HepG2 (cell line): ENCODE results near the gene EIF4G3. TPM values are rescaled to one million over a fixed set of nuclear protein-coding genes. Genes with fewer than 3 reads are reported as not detected.
"Not testable (repeated sequence)": the region's sequence is repeated elsewhere in the genome, so short reads cannot be mapped to it uniquely, and the experiment has no call there.

Experiments
- ATAC-seq: fragments of 200-7000 bp; cut with Tn5 transposase; 3 replicates; pipeline ENCODE4 v1.9.1; 2020; ENCODE audit warnings: mild to moderate bottlenecking, moderate library complexity
- BruUV-seq: library from RNA; stranded (reverse); fragments of 400-500 nt; replicated peaks from 2 replicates; lab custom pipeline; 2021; lab: Mats Ljungman, UMichigan
- CTCF ChIA-PET: fragments of 300-600 bp; formaldehyde crosslinking; extraction: SDS; loops from one replicate; lab custom pipeline; 2021; ENCODE audit warnings: low total read pairs, inconsistent platforms, low intra/inter-chr PET ratio; lab: Yijun Ruan, JAX
- POLR2A ChIA-PET: fragments of 350-600 bp; sonication (Branson Sonifier 250); formaldehyde crosslinking; loops from one replicate; lab custom pipeline; 2020; ENCODE audit warnings: antibody characterized with exemption, inconsistent platforms; lab: Yijun Ruan, JAX
- DNase-seq: peaks from one replicate; pipeline ENCODE4 v3.0.0-alpha.2; 2015; ENCODE audit warnings: low spot score
- FAIRE-seq: peaks from 3 replicates; lab custom pipeline; 2011; peaks lifted over from hg19 to GRCh38; lab: Jason Lieb, UNC
- H2AFZ ChIP-seq: one replicate; pipeline ENCODE4 v1.6.1; 2011; ENCODE audit warnings: low read length, inconsistent platforms
- H3K27ac ChIP-seq: fragments of 300-600 bp; 3 replicates; pipeline ENCODE4 v1.8.0; 2011; ENCODE audit warnings: mixed run types, mild to moderate bottlenecking, mixed read lengths, low read length, inconsistent platforms; ENCODE audit not compliant: insufficient read depth; ENCODE audit errors: extremely low read length
- H3K27me3 ChIP-seq, 2 experiments: fragments of 200-600 bp in 1 of 2; 2 replicates in 1 of 2; 3 replicates in 1 of 2; pipeline versions ENCODE4 v1.6.0 to v1.8.0; 2011; ENCODE audit warnings: low read length in 2 of 2, mild to moderate bottlenecking in 2 of 2, moderate library complexity in 2 of 2, inconsistent platforms in 1 of 2; ENCODE audit not compliant: insufficient read depth in 2 of 2, control insufficient read depth in 1 of 2
- H3K36me3 ChIP-seq, 2 experiments: fragments of 200-600 bp in 1 of 2; replicated peaks in 1 of 2; 2 replicates in 1 of 2; 3 replicates in 1 of 2; pipeline versions ENCODE4 v1.5.1 to v1.8.0; 2011; ENCODE audit warnings: low read length in 2 of 2, inconsistent platforms in 1 of 2; ENCODE audit not compliant: insufficient read depth in 2 of 2, control insufficient read depth in 1 of 2
- H3K4me1 ChIP-seq: 2 replicates; pipeline ENCODE4 v1.5.1; 2012; ENCODE audit warnings: low read length, inconsistent platforms; ENCODE audit not compliant: insufficient read depth
- H3K4me2 ChIP-seq: 2 replicates; pipeline ENCODE4 v1.6.0; 2011; ENCODE audit warnings: low read depth, low read length, inconsistent platforms
- H3K4me3 ChIP-seq, 3 experiments: fragments of 200-600 bp in 1 of 3; sonication (generic), shearing (Covaris generic) in 1 of 3; replicated peaks in 1 of 3; 2 replicates each; pipeline ENCODE4 v1.5.1; 2011 to 2016; ENCODE audit warnings: low read length in 3 of 3, inconsistent platforms in 2 of 3, low read depth in 2 of 3, mild to moderate bottlenecking in 2 of 3, control low read depth in 1 of 3, mixed read lengths in 1 of 3; ENCODE audit not compliant: insufficient read depth in 1 of 3
- H3K79me2 ChIP-seq: one replicate; pipeline ENCODE4 v1.6.1; 2011; ENCODE audit warnings: low read length, inconsistent platforms; ENCODE audit not compliant: insufficient read depth
- H3K9ac ChIP-seq: 2 replicates; pipeline ENCODE4 v1.6.0; 2011; ENCODE audit warnings: mild to moderate bottlenecking, low read depth, low read length, inconsistent platforms; ENCODE audit not compliant: insufficient read depth
- H3K9me3 ChIP-seq: 2 replicates; pipeline ENCODE4 v1.5.1; 2012; ENCODE audit warnings: mild to moderate bottlenecking, low read length
- H4K20me1 ChIP-seq: 2 replicates; pipeline ENCODE4 v1.6.0; 2011; ENCODE audit warnings: inconsistent platforms, mild to moderate bottlenecking, low read length, moderate library complexity; ENCODE audit not compliant: insufficient read depth
- CEBPB ChIP-seq: IDR thresholded peaks from 2 replicates; pipeline ENCODE4 v1.6.1; 2011; ENCODE audit warnings: low read depth, low read length, improper control_type of control experiment, borderline replicate concordance
- FOXC1 ChIP-seq: sonication (generic); formaldehyde crosslinking; IDR thresholded peaks from 2 replicates; pipeline ENCODE4 v1.8.0; 2022; ENCODE audit warnings: mild to moderate bottlenecking, missing genetic modification reagents, borderline replicate concordance
- WGBS: methylation state at CpG from one replicate; pipeline ENCODE4 v1.1.6; 2017; ENCODE audit warnings: low lambda C conversion rate; 5-methylcytosine and 5-hydroxymethylcytosine counted together
- in situ Hi-C: cut with HindIII; loops from 2 replicates; pipeline ENCODE4 v1.10.0; 2017; ENCODE audit warnings: low pct_unique_long_range_greater_than_20kb; ENCODE audit not compliant: extremely low pct_ligation_motif_present
- intact Hi-C: fragments of 100-400 bp; cut with micrococcal nuclease; formaldehyde crosslinking; loops from one replicate; pipeline ENCODE4 v1.10.0; 2022; ENCODE audit not compliant: unreplicated experiment
- polyA plus RNA-seq, 8 experiments: library from polyadenylated mRNA; depleted of rRNA in 3 of 8; stranded (reverse) in 7 of 8; unstranded in 1 of 8; fragments of >200 nt; fragmentation: Illumina TruSeq in 4 of 8; extraction: Trizol in 4 of 8; gene quantifications; 2 replicates each; pipeline versions ENCODE4 v1.2.1 to v1.2.3, GENCODE V29; 2011 to 2016; ENCODE audit warnings: low read depth in 4 of 8, missing spikeins in 1 of 8, mixed read lengths in 1 of 8; ENCODE audit not compliant: insufficient read depth in 1 of 8
- total RNA-seq, 5 experiments: library from RNA; depleted of rRNA; stranded (reverse); fragments of >200 nt; fragmentation: Illumina TruSeq; extraction: Trizol; gene quantifications; 2 replicates each; pipeline ENCODE4 v1.2.3, GENCODE V29; 2016; ENCODE audit warnings: low read depth in 1 of 5
- TF ChIP-seq, protein P1 (sequence below), 2 experiments: sonication (generic) in 1 of 2; formaldehyde crosslinking in 1 of 2; IDR thresholded peaks; 2 replicates each; pipeline versions ENCODE4 v1.6.1 to v1.9.0; 2014 to 2022; ENCODE audit warnings: antibody characterized with exemption in 1 of 2, borderline replicate concordance in 1 of 2, inconsistent platforms in 1 of 2, low read depth in 1 of 2, missing genetic modification reagents in 1 of 2

EIF4G3 gene
- total and polyA plus RNA-seq, 2 of the 13 experiments (the other 11 are each of a cell fraction or from before 2014, with no cell fraction given): 22.2 to 27.6 TPM

GRCh38 chr1:21201650-21202049 lies 25.0 kb upstream of the EIF4G3 start (continued):
- TF ChIP-seq, protein P1, sequence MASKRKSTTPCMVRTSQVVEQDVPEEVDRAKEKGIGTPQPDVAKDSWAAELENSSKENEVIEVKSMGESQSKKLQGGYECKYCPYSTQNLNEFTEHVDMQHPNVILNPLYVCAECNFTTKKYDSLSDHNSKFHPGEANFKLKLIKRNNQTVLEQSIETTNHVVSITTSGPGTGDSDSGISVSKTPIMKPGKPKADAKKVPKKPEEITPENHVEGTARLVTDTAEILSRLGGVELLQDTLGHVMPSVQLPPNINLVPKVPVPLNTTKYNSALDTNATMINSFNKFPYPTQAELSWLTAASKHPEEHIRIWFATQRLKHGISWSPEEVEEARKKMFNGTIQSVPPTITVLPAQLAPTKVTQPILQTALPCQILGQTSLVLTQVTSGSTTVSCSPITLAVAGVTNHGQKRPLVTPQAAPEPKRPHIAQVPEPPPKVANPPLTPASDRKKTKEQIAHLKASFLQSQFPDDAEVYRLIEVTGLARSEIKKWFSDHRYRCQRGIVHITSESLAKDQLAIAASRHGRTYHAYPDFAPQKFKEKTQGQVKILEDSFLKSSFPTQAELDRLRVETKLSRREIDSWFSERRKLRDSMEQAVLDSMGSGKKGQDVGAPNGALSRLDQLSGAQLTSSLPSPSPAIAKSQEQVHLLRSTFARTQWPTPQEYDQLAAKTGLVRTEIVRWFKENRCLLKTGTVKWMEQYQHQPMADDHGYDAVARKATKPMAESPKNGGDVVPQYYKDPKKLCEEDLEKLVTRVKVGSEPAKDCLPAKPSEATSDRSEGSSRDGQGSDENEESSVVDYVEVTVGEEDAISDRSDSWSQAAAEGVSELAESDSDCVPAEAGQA (IDR thresholded peaks at IDR 0.05; ENCODE audit: low read depth): no peak
- TF ChIP-seq, protein P1 (CRISPR knock-in tag; IDR thresholded peaks at IDR 0.05; ENCODE audit: borderline replicate concordance): no peak
- TF ChIP-seq CEBPB (peak; percentile 63), FOXC1 (CRISPR knock-in tag) (no peak)

DNA sequence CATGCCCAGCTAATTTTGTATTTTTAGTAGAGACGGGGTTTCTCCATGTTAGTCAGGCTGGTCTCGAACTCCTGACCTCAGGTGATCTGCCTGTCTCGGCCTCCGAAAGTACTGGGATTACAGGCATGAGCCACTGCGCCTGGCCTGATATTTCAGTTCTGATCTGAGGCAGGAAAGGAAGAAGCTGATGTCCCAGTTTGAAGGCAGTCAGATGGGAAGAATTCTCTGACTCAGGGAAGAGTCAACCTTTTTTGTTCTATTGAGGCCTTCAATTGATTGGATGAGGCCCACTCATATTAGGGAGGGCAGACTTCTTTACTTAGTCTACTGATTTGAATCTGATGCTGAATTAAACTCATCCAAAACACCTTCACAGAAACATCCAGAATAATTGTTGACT lies 24.5 kb upstream of the EIF4G3 start:
- H3K4me2 ChIP-seq, H4K20me1 ChIP-seq, in situ Hi-C loops, H3K27me3 ChIP-seq, DNase-seq, BruUV-seq, H3K9ac ChIP-seq, CTCF ChIA-PET, H3K4me3 ChIP-seq, H3K9me3 ChIP-seq, POLR2A ChIA-PET, H3K79me2 ChIP-seq, FAIRE-seq, H3K36me3 ChIP-seq, ATAC-seq, H3K27ac ChIP-seq, H2AFZ ChIP-seq, intact Hi-C loops, H3K4me1 ChIP-seq: not testable (repeated sequence)
- WGBS: 26% methylated on average over 5 of the region's 5 CpGs
